Gastrocnemius medialis (tissue), 4 donors: ENCODE data around the gene ZSWIM4. TPM values are rescaled to one million over a fixed set of nuclear protein-coding genes. Genes with fewer than 3 reads are reported as not detected.

Source experiments
- ATAC-seq, 2 donors: fragments of 150-250 bp; one replicate each; pipeline ENCODE4 v1.9.1; 2016
- DNase-seq, 2 donors: peaks; one replicate each; pipeline ENCODE4 v3.0.0-alpha.2; 2019
- H3K27ac ChIP-seq, 4 donors: fragments of 200-600 bp; sonication (generic); 1 replicate in 1 of 4; 2 replicates in 3 of 4; pipeline ENCODE4 v1.5.1; 2016 to 2018; ENCODE audit warnings: mild to moderate bottlenecking in 2 of 4, moderate library complexity in 1 of 4
- H3K27me3 ChIP-seq, 3 donors: fragments of 200-600 bp; sonication (generic) in 2 of 3; 1 replicate in 1 of 3; 2 replicates in 2 of 3; pipeline versions ENCODE4 v1.5.1 to v1.6.0; 2016 to 2019; ENCODE audit warnings: mild to moderate bottlenecking in 1 of 3, moderate library complexity in 1 of 3
- H3K36me3 ChIP-seq, 2 donors: fragments of 200-600 bp; sonication (generic) in 1 of 2; one replicate each; pipeline ENCODE4 v1.5.1; 2017 to 2018
- H3K4me1 ChIP-seq, 2 donors: fragments of 200-600 bp; sonication (generic) in 1 of 2; one replicate each; pipeline ENCODE4 v1.5.1; 2016 to 2017; ENCODE audit warnings: mild to moderate bottlenecking in 2 of 2
- H3K4me3 ChIP-seq, 4 donors: fragments of 200-600 bp; sonication (generic) in 3 of 4; 1 replicate in 1 of 4; 2 replicates in 3 of 4; pipeline ENCODE4 v1.5.1; 2016 to 2019; ENCODE audit warnings: mild to moderate bottlenecking in 2 of 4
- H3K9me3 ChIP-seq, 3 donors: fragments of 200-600 bp; sonication (generic) in 2 of 3; 1 replicate in 1 of 3; 2 replicates in 2 of 3; pipeline ENCODE4 v1.5.1; 2016 to 2019
- CTCF ChIP-seq, 5 experiments: fragments of 450-650 bp in 3 of 5; fragments of 200-600 bp in 2 of 5; sonication (generic) in 2 of 5; IDR thresholded peaks in 4 of 5; conservative IDR thresholded peaks in 1 of 5; 1 replicate in 4 of 5; 2 replicates in 1 of 5; pipeline ENCODE4 v1.5.1; 2016 to 2019; ENCODE audit warnings: antibody characterized with exemption in 5 of 5, mild to moderate bottlenecking in 3 of 5, moderate library complexity in 3 of 5
- POLR2A ChIP-seq, 2 donors: fragments of 450-650 bp; IDR thresholded peaks; one replicate each; pipeline ENCODE4 v1.6.1; 2017; ENCODE audit warnings: antibody characterized with exemption in 2 of 2, mild to moderate bottlenecking in 2 of 2, moderate library complexity in 2 of 2
- in situ Hi-C, 4 donors: fragments of 200-750 bp; cut with MboI; loops; one replicate each; pipeline versions ENCODE4 v1.15.0 to v1.8.0; 2017; ENCODE audit warnings: low sequenced_read_pairs in 4 of 4
- intact Hi-C: fragments of 100-400 bp; cut with DNase I; formaldehyde crosslinking; loops from one replicate; pipeline ENCODE4 v1.15.1; 2023; ENCODE audit warnings: low total_unique reads
- total RNA-seq, 4 donors: library from RNA; depleted of rRNA; stranded (reverse); fragments of >200 nt; gene quantifications; one replicate each; pipeline versions ENCODE4 v1.1.0 to v1.2.3, GENCODE V29; 2016

The ZSWIM4 gene
- total RNA-seq, 4 donors from 2014 or later: 3.9 to 6.3 (median 5.0) TPM

GRCh38 chr19:13859361-13859880, 64.2 kb downstream of the ZSWIM4 start:
- DNase-seq (no peak), ATAC-seq (no peak)
- no peak overlapping the region for H3K4me3 ChIP-seq
- peaks cover 0 to 12% of the 10 kb centered on the region in 2 donors for H3K4me1 ChIP-seq
- H3K27ac ChIP-seq: no peak overlapping the region
- in situ Hi-C loops (loop anchor here in 3 of 4 donors (5.0 to 25.0 kb wide), 4 partner anchors 67 to 572 kb away; no protein-coding TSS in a partner anchor), intact Hi-C loops (no loop called here)
- H3K36me3 ChIP-seq: no peaks in the 10 kb centered on the region
- H3K27me3 ChIP-seq: no peaks in the 10 kb centered on the region
- no peaks in the 10 kb centered on the region for H3K9me3 ChIP-seq
- TF ChIP-seq POLR2A (IDR thresholded peaks at IDR 0.05) (no peak), CTCF (IDR thresholded peaks at IDR 0.05 in 4 of 5, conservative IDR thresholded peaks at IDR 0.05 in 1 of 5) (no peak)

GRCh38 chr19:13860679-13861391, 65.6 kb downstream of the ZSWIM4 start:
- Histone ChIP-seq H3K4me1 (peaks cover under 1 to 12% of the 10 kb centered on the region in 2 donors), H3K27me3 (peaks cover under 1 to 1% (median under 1%) of the 10 kb centered on the region in 3 donors), H3K9me3 (no peaks in the 10 kb centered on the region), H3K27ac (peak overlapping the region; percentile 80 to 87 (median 86)), H3K4me3 (peak overlapping the region; percentile 47 to 69 (median 62)), H3K36me3 (no peaks in the 10 kb centered on the region)
- no peak for TF ChIP-seq POLR2A (IDR thresholded peaks at IDR 0.05)
- DNase-seq (no peak), ATAC-seq (no peak)
- in situ Hi-C loops: loop anchor here (5.0 to 25.0 kb wide), 6 partner anchors 74 to 574 kb away; partner anchors contain the start of gene C19orf53 (in 1 of the 4)
- intact Hi-C loops: no loop called here

- intact Hi-C loops (no loop called here), in situ Hi-C loops (loop anchor here (5.0 to 25.0 kb wide), 6 partner anchors 74 to 574 kb away; partner anchors contain the start of gene C19orf53 (in 1 of the 4))
- Histone ChIP-seq H3K27me3 (peaks cover 5 to 7% (median 6%) of the 10 kb centered on the region in 3 donors), H3K4me1 (peaks cover 5 to 17% of the 10 kb centered on the region in 2 donors), H3K9me3 (no peaks in the 10 kb centered on the region), H3K4me3 (peak overlapping the region; percentile 47 to 69 (median 62)), H3K36me3 (no peaks in the 10 kb centered on the region), H3K27ac (peak overlapping the region; percentile 80 to 87 (median 86))
- no peak for DNase-seq
- peak; percentile 2 to 11 for ATAC-seq
- TF ChIP-seq POLR2A (IDR thresholded peaks at IDR 0.05): no peak
- TF ChIP-seq CTCF (IDR thresholded peaks at IDR 0.05 in 4 of 5, conservative IDR thresholded peaks at IDR 0.05 in 1 of 5): no peak
These were observed 66.1 kb downstream of the ZSWIM4 start for GRCh38 chr19:13861392-13861713.

- in situ Hi-C loops (loop anchor here (5.0 to 25.0 kb wide), 6 partner anchors 75 to 575 kb away; partner anchors contain the start of gene C19orf53 (in 1 of the 4)), intact Hi-C loops (loop anchor here (1.0 to 2.0 kb wide), 2 partner anchors 77 to 131 kb away; no protein-coding TSS in a partner anchor)
- H3K4me1 ChIP-seq: peaks cover 7 to 18% of the 10 kb centered on the region in 2 donors
- TF ChIP-seq CTCF (IDR thresholded peaks at IDR 0.05 in 4 of 5, conservative IDR thresholded peaks at IDR 0.05 in 1 of 5): peak; percentile 97 to 99 (median 98)
- peak; percentile 15 to 44 for TF ChIP-seq POLR2A (IDR thresholded peaks at IDR 0.05)
- no peaks in the 10 kb centered on the region for H3K36me3 ChIP-seq
- peaks cover 5 to 9% (median 9%) of the 10 kb centered on the region in 3 donors for H3K27me3 ChIP-seq
- peak overlapping the region; percentile 47 to 69 (median 62) for H3K4me3 ChIP-seq
- ATAC-seq (peak; percentile 95 to 97), DNase-seq (peak; percentile 87 to 91)
- H3K27ac ChIP-seq: peak overlapping the region; percentile 80 to 87 (median 86)
- H3K9me3 ChIP-seq: no peaks in the 10 kb centered on the region
These were observed 66.7 kb downstream of the ZSWIM4 start for GRCh38 chr19:13861714-13862531.
